ENCODE data around the gene DHX32. TPM values are rescaled to one million over a fixed set of nuclear protein-coding genes. Genes with fewer than 3 reads are reported as not detected.

DHX32 gene
- total RNA-seq, 1 donor from 2014 or later: 30.2 TPM

DNA sequence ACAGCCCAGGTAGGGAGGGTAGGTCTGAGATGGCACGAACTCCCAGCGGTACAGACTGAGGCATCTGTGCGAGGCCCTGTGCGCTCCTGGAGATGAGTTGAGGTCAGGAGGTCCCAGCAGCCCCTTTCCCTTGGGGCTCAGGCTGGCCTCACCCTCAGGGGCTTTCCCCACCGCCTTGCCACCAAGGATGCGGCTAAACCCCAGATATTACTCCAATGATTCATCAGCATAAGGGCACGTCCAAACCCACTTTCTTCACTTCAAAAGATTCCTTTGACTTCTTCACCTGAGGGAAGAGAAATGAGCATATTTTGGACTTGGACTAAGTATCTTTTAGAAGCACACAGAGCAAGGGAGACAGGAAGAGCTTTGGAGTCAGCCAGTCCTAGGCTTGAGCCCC, 78.4 kb downstream of the DHX32 start:
- Histone ChIP-seq H3K9me3 (no peaks in the 10 kb centered on the region), H3K4me3 (no peak overlapping the region), H3K27me3 (no peaks in the 10 kb centered on the region), H3K4me1 (no peaks in the 10 kb centered on the region), H3K27ac (no peak overlapping the region), H3K36me3 (peaks cover 0 to 48% of the 10 kb centered on the region in 2 donors)
- no peak for TF ChIP-seq POLR2A (IDR thresholded peaks at IDR 0.05)
- TF ChIP-seq, protein P1, sequence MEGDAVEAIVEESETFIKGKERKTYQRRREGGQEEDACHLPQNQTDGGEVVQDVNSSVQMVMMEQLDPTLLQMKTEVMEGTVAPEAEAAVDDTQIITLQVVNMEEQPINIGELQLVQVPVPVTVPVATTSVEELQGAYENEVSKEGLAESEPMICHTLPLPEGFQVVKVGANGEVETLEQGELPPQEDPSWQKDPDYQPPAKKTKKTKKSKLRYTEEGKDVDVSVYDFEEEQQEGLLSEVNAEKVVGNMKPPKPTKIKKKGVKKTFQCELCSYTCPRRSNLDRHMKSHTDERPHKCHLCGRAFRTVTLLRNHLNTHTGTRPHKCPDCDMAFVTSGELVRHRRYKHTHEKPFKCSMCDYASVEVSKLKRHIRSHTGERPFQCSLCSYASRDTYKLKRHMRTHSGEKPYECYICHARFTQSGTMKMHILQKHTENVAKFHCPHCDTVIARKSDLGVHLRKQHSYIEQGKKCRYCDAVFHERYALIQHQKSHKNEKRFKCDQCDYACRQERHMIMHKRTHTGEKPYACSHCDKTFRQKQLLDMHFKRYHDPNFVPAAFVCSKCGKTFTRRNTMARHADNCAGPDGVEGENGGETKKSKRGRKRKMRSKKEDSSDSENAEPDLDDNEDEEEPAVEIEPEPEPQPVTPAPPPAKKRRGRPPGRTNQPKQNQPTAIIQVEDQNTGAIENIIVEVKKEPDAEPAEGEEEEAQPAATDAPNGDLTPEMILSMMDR (IDR thresholded peaks at IDR 0.05): no peak
- TF ChIP-seq POLR2AphosphoS5 (IDR thresholded peaks at IDR 0.05; ENCODE audit: insufficient read depth in 1 of 2, low read depth in 1 of 2): no peak
- no peak for DNase-seq (ENCODE audit: extremely low spot score in 2 of 2)
- intact Hi-C loops (cut with DNase I): no loop called here

DNA sequence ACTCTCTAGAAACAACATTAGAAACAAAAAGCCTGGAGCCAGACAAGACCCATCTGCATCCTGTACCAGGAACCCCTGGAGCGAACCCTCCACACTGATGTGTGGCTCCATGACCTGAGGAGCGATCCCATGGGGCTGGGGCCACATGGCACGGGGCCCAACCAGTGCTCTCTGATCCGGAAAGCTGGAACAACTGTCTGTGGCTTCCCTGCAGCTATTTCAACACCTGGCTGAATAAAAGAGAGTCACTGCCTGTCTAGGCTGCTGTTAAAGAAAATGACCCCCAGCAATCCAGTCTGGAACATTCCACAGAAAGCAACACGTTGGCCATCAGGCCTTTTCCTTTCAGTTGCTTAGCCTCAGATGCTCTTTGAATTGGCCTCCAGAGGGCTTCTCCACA, 79.0 kb downstream of the DHX32 start:
- DNase-seq (ENCODE audit: extremely low spot score in 2 of 2): no peak
- intact Hi-C loops (cut with DNase I): no loop called here
- Histone ChIP-seq H3K27ac (no peak overlapping the region), H3K9me3 (no peaks in the 10 kb centered on the region), H3K36me3 (peaks cover 0 to 45% of the 10 kb centered on the region in 2 donors), H3K4me3 (no peak overlapping the region), H3K4me1 (no peaks in the 10 kb centered on the region), H3K27me3 (no peaks in the 10 kb centered on the region)
- TF ChIP-seq, protein P1 (IDR thresholded peaks at IDR 0.05): no peak
- TF ChIP-seq POLR2AphosphoS5 (IDR thresholded peaks at IDR 0.05; ENCODE audit: insufficient read depth in 1 of 2, low read depth in 1 of 2) (no peak), POLR2A (IDR thresholded peaks at IDR 0.05) (no peak)

DNA sequence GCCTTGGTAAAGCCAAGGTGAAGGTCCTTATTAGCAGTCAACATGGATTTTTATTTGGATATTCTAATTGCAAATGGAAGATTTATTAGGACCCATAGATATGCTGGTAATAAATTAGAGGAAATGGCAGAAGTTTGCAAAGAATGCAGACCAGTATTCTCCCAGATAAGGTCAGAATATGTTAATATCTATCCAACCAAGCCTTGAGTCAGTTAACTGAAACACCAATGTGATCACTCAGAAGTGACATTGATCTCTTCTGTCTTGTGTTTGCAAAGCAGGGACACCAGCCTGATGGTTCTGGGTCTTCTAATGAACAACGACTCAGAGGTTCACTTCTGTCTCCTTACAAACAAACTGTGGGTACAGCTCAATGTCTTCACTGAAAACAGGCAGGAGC, 79.5 kb downstream of the DHX32 start:
- no peaks in the 10 kb centered on the region for H3K4me1 ChIP-seq
- TF ChIP-seq, protein P1 (IDR thresholded peaks at IDR 0.05): no peak
- TF ChIP-seq POLR2AphosphoS5 (IDR thresholded peaks at IDR 0.05; ENCODE audit: insufficient read depth in 1 of 2, low read depth in 1 of 2) (no peak), POLR2A (IDR thresholded peaks at IDR 0.05) (no peak)
- H3K36me3 ChIP-seq: peaks cover 0 to 40% of the 10 kb centered on the region in 2 donors
- no peaks in the 10 kb centered on the region for H3K27me3 ChIP-seq
- H3K9me3 ChIP-seq: no peaks in the 10 kb centered on the region
- intact Hi-C loops (cut with DNase I): no loop called here
- no peak overlapping the region for H3K27ac ChIP-seq
- H3K4me3 ChIP-seq: no peak overlapping the region
- no peak for DNase-seq (ENCODE audit: extremely low spot score in 2 of 2)

DNA sequence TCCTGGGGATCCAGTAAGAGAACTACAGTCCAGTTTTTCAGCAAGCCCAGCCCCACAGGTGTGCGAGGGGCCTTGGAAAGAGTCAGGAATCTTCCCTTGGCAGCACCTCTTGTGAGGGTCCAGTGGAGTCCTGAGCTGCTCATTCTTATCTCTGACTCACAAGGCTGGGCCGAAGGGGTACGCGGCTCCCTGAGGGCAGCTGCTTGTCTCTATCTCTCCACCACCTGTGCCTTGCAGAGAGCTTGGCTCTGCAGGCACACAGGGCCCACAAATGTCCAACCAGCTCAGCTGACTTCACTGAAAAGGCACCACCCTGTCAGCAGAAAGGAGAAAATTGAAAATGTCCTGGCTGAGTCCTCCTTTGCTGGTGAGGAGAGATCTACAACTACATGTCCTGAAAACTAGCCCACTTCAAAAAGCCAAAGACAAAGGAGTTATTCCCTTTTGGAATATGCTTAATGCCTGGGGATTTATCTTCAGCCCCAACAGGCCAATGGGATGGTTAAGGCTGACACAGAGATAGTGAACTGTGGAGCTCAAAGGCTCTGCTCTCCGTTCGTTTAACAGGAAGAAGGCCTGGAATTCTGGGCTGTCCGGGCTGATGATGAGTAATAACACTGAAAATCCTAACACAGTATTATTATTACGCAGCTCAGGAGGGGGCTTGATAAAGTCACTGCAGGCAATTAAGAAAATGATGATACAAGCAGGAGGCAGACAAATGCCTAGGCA, 81.5 kb downstream of the DHX32 start:
- H3K27ac ChIP-seq: no peak overlapping the region
- H3K4me1 ChIP-seq: no peaks in the 10 kb centered on the region
- no peaks in the 10 kb centered on the region for H3K27me3 ChIP-seq
- TF ChIP-seq POLR2A (IDR thresholded peaks at IDR 0.05) (no peak), POLR2AphosphoS5 (IDR thresholded peaks at IDR 0.05; ENCODE audit: insufficient read depth in 1 of 2, low read depth in 1 of 2) (no peak)
- TF ChIP-seq, protein P1 (IDR thresholded peaks at IDR 0.05): no peak
- H3K36me3 ChIP-seq: peaks cover 0 to 23% of the 10 kb centered on the region in 2 donors
- no peaks in the 10 kb centered on the region for H3K9me3 ChIP-seq
- intact Hi-C loops (cut with DNase I): no loop called here
- H3K4me3 ChIP-seq: no peak overlapping the region
- no peak for DNase-seq (ENCODE audit: extremely low spot score in 2 of 2)

DNA sequence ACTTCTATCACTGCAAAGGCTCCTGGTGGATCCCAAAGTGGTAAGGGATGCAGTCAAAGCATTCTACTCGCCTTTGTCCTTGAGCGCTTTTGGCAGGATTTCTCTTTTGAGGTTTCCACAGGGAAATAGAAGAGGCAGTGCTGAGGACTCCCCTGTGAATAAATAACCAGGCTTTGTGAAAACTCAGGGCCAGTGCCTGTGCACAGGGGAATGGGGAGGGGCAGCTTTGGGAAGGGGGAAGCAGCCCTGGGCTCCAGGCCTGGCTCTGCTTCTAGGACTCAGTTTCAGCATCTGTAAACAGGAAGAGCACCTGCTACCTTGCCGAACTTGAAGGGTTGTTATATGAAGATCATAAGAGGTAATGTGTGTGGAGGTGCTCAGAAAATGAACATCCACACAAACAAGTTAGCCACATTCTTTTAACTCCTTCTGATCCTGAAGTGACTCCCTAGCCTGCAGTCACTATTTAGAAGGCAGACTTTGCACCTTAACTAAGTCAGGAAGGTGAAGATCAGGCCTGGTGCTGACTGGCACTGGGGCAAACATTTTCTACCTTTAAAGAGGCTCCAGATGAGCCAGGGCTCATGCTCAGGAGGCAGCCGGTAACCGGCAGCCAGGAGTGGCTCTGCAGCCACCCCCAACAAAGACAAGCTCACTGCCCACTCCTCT, 83.0 kb downstream of the DHX32 start:
- DNase-seq (ENCODE audit: extremely low spot score in 2 of 2): no peak
- Histone ChIP-seq H3K27me3 (no peaks in the 10 kb centered on the region), H3K4me1 (no peaks in the 10 kb centered on the region), H3K4me3 (no peak overlapping the region), H3K27ac (no peak overlapping the region), H3K9me3 (no peaks in the 10 kb centered on the region), H3K36me3 (peaks cover 0 to 28% of the 10 kb centered on the region in 2 donors)
- intact Hi-C loops (cut with DNase I): no loop called here
- TF ChIP-seq, protein P1 (IDR thresholded peaks at IDR 0.05): no peak

All from vagina (tissue), 2 donors.